HG03558 (cell line): ENCODE results near the gene ARRB1.
"Not testable (repeated sequence)": the region's sequence is repeated elsewhere in the genome, so short reads cannot be mapped to it uniquely, and the experiment has no call there.

ENCODE experiments used
- ATAC-seq: cut with Tn5 transposase; IDR thresholded peaks from one replicate; pipeline ENCODE4 v1.9.1; 2021; ENCODE audit warnings: moderate number of reproducible peaks; ENCODE audit not compliant: unreplicated experiment; ENCODE audit errors: extremely low read depth

Gene ARRB1

GRCh38 chr11:75373201-75373600 lies 21.7 kb upstream of the ARRB1 start:
- no peak for ATAC-seq

- ATAC-seq: no peak
Observed at GRCh38 chr11:75371949-75372876, 20.8 kb upstream of the ARRB1 start.

- ATAC-seq: no peak
Observed at GRCh38 chr11:75369560-75370255, 18.2 kb upstream of the ARRB1 start.

GRCh38 chr11:75366826-75367225 lies 15.4 kb upstream of the ARRB1 start:
- ATAC-seq: not testable (repeated sequence)

GRCh38 chr11:75365711-75366181 lies 14.3 kb upstream of the ARRB1 start:
- ATAC-seq: no peak

- ATAC-seq: not testable (repeated sequence)
Observed at GRCh38 chr11:75362285-75362684, 10.8 kb upstream of the ARRB1 start.

GRCh38 chr11:75356613-75357012 lies 5.2 kb upstream of the ARRB1 start:
- no peak for ATAC-seq

- ATAC-seq: no peak
Observed at GRCh38 chr11:75355051-75355450, 3.6 kb upstream of the ARRB1 start.

- no peak for ATAC-seq
Observed at GRCh38 chr11:75352588-75353206, 1.2 kb upstream of the ARRB1 start.

GRCh38 chr11:75351791-75352587 lies 528 bp upstream of the ARRB1 start:
- ATAC-seq: no peak

- no peak for ATAC-seq
Observed at GRCh38 chr11:75350743-75351540, 519 bp downstream of the ARRB1 start.

- no peak for ATAC-seq
Observed at GRCh38 chr11:75350122-75350742, 1.2 kb downstream of the ARRB1 start.

GRCh38 chr11:75349521-75350116 lies 1.8 kb downstream of the ARRB1 start:
- no peak for ATAC-seq

GRCh38 chr11:75347781-75348566 lies 3.5 kb downstream of the ARRB1 start:
- ATAC-seq: no peak

GRCh38 chr11:75346912-75347647 lies 4.4 kb downstream of the ARRB1 start:
- no peak for ATAC-seq

- no peak for ATAC-seq
Observed at GRCh38 chr11:75346296-75346695, 5.2 kb downstream of the ARRB1 start.
